ENCODE measurements around the gene TECPR2. TPM values are rescaled to one million over a fixed set of nuclear protein-coding genes. Genes with fewer than 3 reads are reported as not detected.

Gene TECPR2
- total RNA-seq, 1 donor from 2014 or later: 6.4 TPM

- Mint-ChIP-seq H3K9me3 (no peaks in the 10 kb centered on the region), H3K36me3 (ENCODE audit: low read depth) (no peaks in the 10 kb centered on the region), H3K4me1 (no peaks in the 10 kb centered on the region), H3K4me3 (no peak overlapping the region), H3K27ac (no peak overlapping the region), H3K27me3 (no peaks in the 10 kb centered on the region)
- intact Hi-C loops (cut with micrococcal nuclease): no loop called here
- DNase-seq: no peak
Measured at GRCh38 chr14:102415671-102416070, 52.9 kb downstream of the TECPR2 start.

- intact Hi-C loops (cut with micrococcal nuclease): no loop called here
- Mint-ChIP-seq H3K36me3 (ENCODE audit: low read depth) (no peaks in the 10 kb centered on the region), H3K4me1 (no peaks in the 10 kb centered on the region), H3K4me3 (no peak overlapping the region), H3K9me3 (no peaks in the 10 kb centered on the region), H3K27me3 (no peaks in the 10 kb centered on the region), H3K27ac (no peak overlapping the region)
- DNase-seq: no peak
Measured at GRCh38 chr14:102417001-102417431, 54.3 kb downstream of the TECPR2 start.

- no peaks in the 10 kb centered on the region for H3K27me3 Mint-ChIP-seq
- no peak overlapping the region for H3K4me3 Mint-ChIP-seq
- no peaks in the 10 kb centered on the region for H3K4me1 Mint-ChIP-seq
- intact Hi-C loops (cut with micrococcal nuclease): no loop called here
- no peak overlapping the region for H3K27ac Mint-ChIP-seq
- H3K9me3 Mint-ChIP-seq: no peaks in the 10 kb centered on the region
- DNase-seq: no peak
- H3K36me3 Mint-ChIP-seq (ENCODE audit: low read depth): no peaks in the 10 kb centered on the region
Measured at GRCh38 chr14:102417646-102418045, 54.9 kb downstream of the TECPR2 start.

- H3K4me3 Mint-ChIP-seq: no peak overlapping the region
- H3K27me3 Mint-ChIP-seq: no peaks in the 10 kb centered on the region
- H3K9me3 Mint-ChIP-seq: no peaks in the 10 kb centered on the region
- no peaks in the 10 kb centered on the region for H3K36me3 Mint-ChIP-seq (ENCODE audit: low read depth)
- H3K27ac Mint-ChIP-seq: no peak overlapping the region
- H3K4me1 Mint-ChIP-seq: no peaks in the 10 kb centered on the region
- no peak for DNase-seq
- intact Hi-C loops (cut with micrococcal nuclease): no loop called here
Measured at GRCh38 chr14:102418169-102418852, 55.6 kb downstream of the TECPR2 start.

GRCh38 chr14:102418853-102419240 lies 56.1 kb downstream of the TECPR2 start:
- Mint-ChIP-seq H3K27ac (no peak overlapping the region), H3K9me3 (no peaks in the 10 kb centered on the region), H3K4me3 (no peak overlapping the region), H3K36me3 (ENCODE audit: low read depth) (no peaks in the 10 kb centered on the region), H3K4me1 (no peaks in the 10 kb centered on the region), H3K27me3 (no peaks in the 10 kb centered on the region)
- intact Hi-C loops (cut with micrococcal nuclease): no loop called here
- no peak for DNase-seq

GRCh38 chr14:102419276-102419675 lies 56.5 kb downstream of the TECPR2 start:
- DNase-seq: no peak
- Mint-ChIP-seq H3K4me1 (no peaks in the 10 kb centered on the region), H3K36me3 (ENCODE audit: low read depth) (no peaks in the 10 kb centered on the region), H3K27me3 (no peaks in the 10 kb centered on the region), H3K27ac (peak overlapping the region; percentile 18), H3K9me3 (no peaks in the 10 kb centered on the region), H3K4me3 (no peak overlapping the region)
- intact Hi-C loops (cut with micrococcal nuclease): no loop called here

- no peak overlapping the region for H3K27ac Mint-ChIP-seq
- no peaks in the 10 kb centered on the region for H3K9me3 Mint-ChIP-seq
- no peaks in the 10 kb centered on the region for H3K4me1 Mint-ChIP-seq
- intact Hi-C loops (cut with micrococcal nuclease): no loop called here
- no peak overlapping the region for H3K4me3 Mint-ChIP-seq
- no peak for DNase-seq
- no peaks in the 10 kb centered on the region for H3K36me3 Mint-ChIP-seq (ENCODE audit: low read depth)
- no peaks in the 10 kb centered on the region for H3K27me3 Mint-ChIP-seq
Measured at GRCh38 chr14:102419716-102420115, 57.0 kb downstream of the TECPR2 start.

- no peaks in the 10 kb centered on the region for H3K9me3 Mint-ChIP-seq
- peaks cover 4% of the 10 kb centered on the region for H3K36me3 Mint-ChIP-seq (ENCODE audit: low read depth)
- no peaks in the 10 kb centered on the region for H3K4me1 Mint-ChIP-seq
- intact Hi-C loops (cut with micrococcal nuclease): no loop called here
- no peak overlapping the region for H3K4me3 Mint-ChIP-seq
- no peak overlapping the region for H3K27ac Mint-ChIP-seq
- DNase-seq: no peak
- no peaks in the 10 kb centered on the region for H3K27me3 Mint-ChIP-seq
Measured at GRCh38 chr14:102421411-102422057, 58.8 kb downstream of the TECPR2 start.

- no peaks in the 10 kb centered on the region for H3K27me3 Mint-ChIP-seq
- no peaks in the 10 kb centered on the region for H3K4me1 Mint-ChIP-seq
- peaks cover 8% of the 10 kb centered on the region for H3K36me3 Mint-ChIP-seq (ENCODE audit: low read depth)
- intact Hi-C loops (cut with micrococcal nuclease): no loop called here
- no peak overlapping the region for H3K27ac Mint-ChIP-seq
- DNase-seq: no peak
- no peaks in the 10 kb centered on the region for H3K9me3 Mint-ChIP-seq
- H3K4me3 Mint-ChIP-seq: no peak overlapping the region
Measured at GRCh38 chr14:102424520-102424919, 61.8 kb downstream of the TECPR2 start.

- H3K36me3 Mint-ChIP-seq (ENCODE audit: low read depth): peaks cover 8% of the 10 kb centered on the region
- H3K27ac Mint-ChIP-seq: no peak overlapping the region
- H3K4me1 Mint-ChIP-seq: no peaks in the 10 kb centered on the region
- no peaks in the 10 kb centered on the region for H3K9me3 Mint-ChIP-seq
- no peak overlapping the region for H3K4me3 Mint-ChIP-seq
- DNase-seq: no peak
- H3K27me3 Mint-ChIP-seq: no peaks in the 10 kb centered on the region
- intact Hi-C loops (cut with micrococcal nuclease): no loop called here
Measured at GRCh38 chr14:102424923-102425322, 62.2 kb downstream of the TECPR2 start.

GRCh38 chr14:102426796-102427195 lies 64.1 kb downstream of the TECPR2 start:
- no peak for DNase-seq
- Mint-ChIP-seq H3K27me3 (no peaks in the 10 kb centered on the region), H3K4me3 (no peak overlapping the region), H3K9me3 (no peaks in the 10 kb centered on the region), H3K36me3 (ENCODE audit: low read depth) (peaks cover 8% of the 10 kb centered on the region), H3K4me1 (no peaks in the 10 kb centered on the region), H3K27ac (no peak overlapping the region)
- intact Hi-C loops (cut with micrococcal nuclease): no loop called here

- intact Hi-C loops (cut with micrococcal nuclease): no loop called here
- no peak overlapping the region for H3K27ac Mint-ChIP-seq
Measured at GRCh38 chr14:102427642-102428041, 64.9 kb downstream of the TECPR2 start.

GRCh38 chr14:102430212-102430908 lies 67.6 kb downstream of the TECPR2 start:
- no peak for DNase-seq
- Mint-ChIP-seq H3K4me3 (no peak overlapping the region), H3K27me3 (no peaks in the 10 kb centered on the region), H3K36me3 (ENCODE audit: low read depth) (peaks cover 4% of the 10 kb centered on the region), H3K27ac (no peak overlapping the region), H3K9me3 (no peaks in the 10 kb centered on the region), H3K4me1 (no peaks in the 10 kb centered on the region)
- intact Hi-C loops (cut with micrococcal nuclease): no loop called here

More at GRCh38 chr14:102427642-102428041, 64.9 kb downstream of the TECPR2 start:
- Mint-ChIP-seq H3K4me1 (no peaks in the 10 kb centered on the region), H3K4me3 (no peak overlapping the region), H3K9me3 (no peaks in the 10 kb centered on the region), H3K36me3 (ENCODE audit: low read depth) (peaks cover 8% of the 10 kb centered on the region), H3K27me3 (no peaks in the 10 kb centered on the region)
- DNase-seq: no peak

- Mint-ChIP-seq H3K27me3 (no peaks in the 10 kb centered on the region), H3K36me3 (ENCODE audit: low read depth) (peaks cover 4% of the 10 kb centered on the region), H3K9me3 (no peaks in the 10 kb centered on the region), H3K4me1 (no peaks in the 10 kb centered on the region), H3K27ac (no peak overlapping the region), H3K4me3 (no peak overlapping the region)
- DNase-seq: no peak
- intact Hi-C loops (cut with micrococcal nuclease): no loop called here
Measured at GRCh38 chr14:102431751-102432150, 69.0 kb downstream of the TECPR2 start.

Data from activated CD4-positive, alpha-beta T cell treated with anti-CD3 and anti-CD28 coated beads, Interleukin-2, amount 10 ng/mL, durations not matched to agents 24 days and 14 days (primary cell).